ENCODE results near the gene FOXD2.
"Not testable (repeated sequence)": the region's sequence is repeated elsewhere in the genome, so short reads cannot be mapped to it uniquely, and the experiment has no call there.

FOXD2 gene

DNA sequence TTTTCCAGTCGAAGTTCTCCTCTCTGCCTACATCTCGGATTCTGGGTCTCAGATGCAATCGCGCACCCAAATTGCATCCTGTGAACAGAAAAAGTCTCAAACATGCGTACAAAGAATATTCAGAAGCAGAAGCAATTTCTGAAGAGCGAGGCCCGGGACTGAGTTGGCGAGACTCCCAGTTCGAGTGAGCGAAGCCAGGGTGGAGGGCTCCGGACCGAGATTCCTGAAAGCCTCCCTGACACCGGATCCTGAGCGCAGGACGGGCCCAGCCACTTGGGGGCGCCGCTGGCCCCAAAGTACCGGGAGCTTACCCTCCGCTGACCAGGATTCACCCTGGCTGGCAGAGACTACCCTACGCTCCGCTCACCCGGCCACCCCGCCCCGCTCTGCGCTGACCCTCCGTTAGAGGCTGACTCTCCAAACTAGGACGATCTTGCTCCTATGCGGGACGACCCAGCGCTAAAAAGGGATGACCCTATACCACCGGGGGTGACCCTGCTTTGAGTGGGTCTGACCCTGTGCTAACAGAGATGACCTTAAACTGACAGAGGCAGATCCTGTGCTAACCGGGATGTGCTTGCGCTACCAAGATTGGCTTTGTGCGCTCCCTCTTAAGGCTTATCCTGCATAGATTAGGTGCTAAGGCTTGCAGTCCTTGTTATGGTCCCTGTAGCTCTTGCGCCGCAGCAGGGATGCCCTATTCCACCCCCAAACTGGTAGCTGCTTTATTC is 12.1 kb downstream of the FOXD2 start:
- Histone ChIP-seq H2BK15ac (ENCODE audit: low read length) (no peak overlapping the region), H3K4me3 (ENCODE audit: low read length in 2 of 2) (peak overlapping the region in 1 of 2 donors; percentile 3), H3K4me2 (ENCODE audit: insufficient read depth, low read length, poor library complexity, severe bottlenecking) (no peak overlapping the region), H3K4ac (ENCODE audit: low read length) (no peak overlapping the region), H3K4me1 (ENCODE audit: control insufficient read depth in 2 of 2, insufficient read depth in 1 of 2, low read depth in 1 of 2, low read length in 2 of 2) (peaks cover 0 to 6% of the 10 kb centered on the region in 2 donors), H3K36me3 (replicated peaks in 1 of 2; ENCODE audit: control insufficient read depth in 2 of 2, insufficient read depth in 2 of 2, low read length in 2 of 2) (no peaks in the 10 kb centered on the region), H4K8ac (ENCODE audit: low read depth, low read length) (no peak overlapping the region), H4K91ac (ENCODE audit: low read depth, low read length, poor library complexity) (no peak overlapping the region), H3K14ac (ENCODE audit: low read length) (no peak overlapping the region), H3K9me3 (replicated peaks in 1 of 2; ENCODE audit: control insufficient read depth in 2 of 2, insufficient read depth in 1 of 2, low read depth in 1 of 2, low read length in 2 of 2) (peaks cover 0 to 5% of the 10 kb centered on the region in 2 donors), H3K23ac (ENCODE audit: low read depth, low read length, poor library complexity) (no peak overlapping the region), H2AFZ (ENCODE audit: low read length) (no peak overlapping the region), H2BK5ac (ENCODE audit: low read length) (no peak overlapping the region), H3K27ac (replicated peaks; ENCODE audit: low read length) (no peak overlapping the region), H2BK12ac (ENCODE audit: low read length) (no peak overlapping the region), H3K79me1 (ENCODE audit: low read depth, low read length) (no peaks in the 10 kb centered on the region), H3K27me3 (ENCODE audit: control insufficient read depth in 3 of 3, insufficient read depth in 3 of 3, low read depth in 1 of 3, low read length in 3 of 3) (peaks cover 36 to 76% (median 69%) of the 10 kb centered on the region in 3 experiments), H3K9ac (ENCODE audit: low read depth, low read length, poor library complexity) (no peak overlapping the region), H2AK5ac (ENCODE audit: low read depth, low read length) (no peak overlapping the region), H3K18ac (ENCODE audit: low read length) (peak overlapping the region; percentile 42), H2BK120ac (ENCODE audit: low read depth, low read length) (no peak overlapping the region)
- no peak for DNase-seq (ENCODE audit: low spot score)
- no CpG with 5 or more reads among the region's 36 CpGs for WGBS, 2 donors (ENCODE audit: extremely low coverage in 2 of 2, insufficient read length in 2 of 2, insufficient replicate concordance in 1 of 2)

DNA sequence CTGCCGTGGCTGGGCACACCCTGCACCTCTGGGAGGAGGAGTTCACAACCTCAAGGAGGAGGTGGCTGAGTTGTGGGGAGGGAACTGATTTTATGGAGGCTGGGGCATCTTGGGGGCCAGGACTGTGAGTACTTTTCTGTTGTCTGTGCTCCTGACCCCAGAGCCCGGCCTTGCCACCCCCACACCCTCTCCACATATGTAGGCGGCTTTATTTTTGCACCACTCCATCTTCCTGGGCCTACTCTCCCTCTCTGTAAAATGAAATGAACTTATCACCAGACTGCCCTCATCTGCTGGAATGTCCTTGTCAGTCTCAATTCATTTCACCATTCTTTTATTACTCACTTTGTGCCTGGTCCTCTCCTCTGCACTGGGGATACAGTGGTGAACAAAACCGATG is 12.8 kb downstream of the FOXD2 start:
- no peak overlapping the region for H2BK12ac ChIP-seq (ENCODE audit: low read length)
- H3K4ac ChIP-seq (ENCODE audit: low read length): no peak overlapping the region
- no peak overlapping the region for H3K14ac ChIP-seq (ENCODE audit: low read length)
- no peak overlapping the region for H4K91ac ChIP-seq (ENCODE audit: low read depth, low read length, poor library complexity)
- H2BK15ac ChIP-seq (ENCODE audit: low read length): no peak overlapping the region
- no peak overlapping the region for H3K4me3 ChIP-seq (ENCODE audit: low read length in 2 of 2)
- H3K36me3 ChIP-seq (replicated peaks in 1 of 2; ENCODE audit: control insufficient read depth in 2 of 2, insufficient read depth in 2 of 2, low read length in 2 of 2): no peaks in the 10 kb centered on the region
- no peak overlapping the region for H3K23ac ChIP-seq (ENCODE audit: low read depth, low read length, poor library complexity)
- no peak overlapping the region for H2BK5ac ChIP-seq (ENCODE audit: low read length)
- H3K4me1 ChIP-seq (ENCODE audit: control insufficient read depth in 2 of 2, insufficient read depth in 1 of 2, low read depth in 1 of 2, low read length in 2 of 2): peaks cover 0 to 6% of the 10 kb centered on the region in 2 donors
- peaks cover 0 to 5% of the 10 kb centered on the region in 2 donors for H3K9me3 ChIP-seq (replicated peaks in 1 of 2; ENCODE audit: control insufficient read depth in 2 of 2, insufficient read depth in 1 of 2, low read depth in 1 of 2, low read length in 2 of 2)
- H3K27me3 ChIP-seq (ENCODE audit: control insufficient read depth in 3 of 3, insufficient read depth in 3 of 3, low read depth in 1 of 3, low read length in 3 of 3): peaks cover 30 to 70% (median 63%) of the 10 kb centered on the region in 3 experiments
- DNase-seq (ENCODE audit: low spot score): no peak
- peak overlapping the region; percentile 42 for H3K18ac ChIP-seq (ENCODE audit: low read length)
- H3K9ac ChIP-seq (ENCODE audit: low read depth, low read length, poor library complexity): no peak overlapping the region
- no peak overlapping the region for H4K8ac ChIP-seq (ENCODE audit: low read depth, low read length)
- no peak overlapping the region for H2BK120ac ChIP-seq (ENCODE audit: low read depth, low read length)
- H3K27ac ChIP-seq (replicated peaks; ENCODE audit: low read length): no peak overlapping the region
- no peak overlapping the region for H2AFZ ChIP-seq (ENCODE audit: low read length)
- no peak overlapping the region for H2AK5ac ChIP-seq (ENCODE audit: low read depth, low read length)
- H3K79me1 ChIP-seq (ENCODE audit: low read depth, low read length): no peaks in the 10 kb centered on the region
- no CpG with 5 or more reads among the region's 4 CpGs for WGBS, 2 donors (ENCODE audit: extremely low coverage in 2 of 2, insufficient read length in 2 of 2, insufficient replicate concordance in 1 of 2)
- H3K4me2 ChIP-seq (ENCODE audit: insufficient read depth, low read length, poor library complexity, severe bottlenecking): no peak overlapping the region

DNA sequence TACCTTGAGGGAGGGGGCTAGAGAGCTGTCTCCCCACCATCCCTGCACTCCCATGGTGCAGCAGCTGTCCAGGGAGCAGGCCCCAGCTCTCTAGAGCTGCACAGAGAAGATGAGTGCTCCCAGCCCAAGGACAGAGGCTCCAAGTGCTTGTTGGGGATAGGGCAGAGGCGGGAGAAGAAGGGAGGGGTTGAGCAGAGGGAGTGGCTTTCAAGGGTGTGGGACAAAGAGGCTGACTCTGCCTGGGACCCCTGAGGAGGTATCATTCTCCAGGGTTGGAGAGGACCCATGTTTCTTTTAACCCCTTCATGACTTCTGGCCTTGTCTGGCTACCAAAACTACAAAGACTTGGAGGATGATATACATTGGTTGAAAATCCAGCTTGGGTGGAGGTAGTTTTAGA is 14.6 kb downstream of the FOXD2 start:
- WGBS, 2 donors (ENCODE audit: extremely low coverage in 2 of 2, insufficient read length in 2 of 2, insufficient replicate concordance in 1 of 2): no CpG with 5 or more reads among the region's 1 CpG
- Histone ChIP-seq H3K18ac (ENCODE audit: low read length) (no peak overlapping the region), H3K27me3 (ENCODE audit: control insufficient read depth in 3 of 3, insufficient read depth in 3 of 3, low read depth in 1 of 3, low read length in 3 of 3) (peaks cover 15 to 52% (median 45%) of the 10 kb centered on the region in 3 experiments), H3K36me3 (replicated peaks in 1 of 2; ENCODE audit: control insufficient read depth in 2 of 2, insufficient read depth in 2 of 2, low read length in 2 of 2) (no peaks in the 10 kb centered on the region), H2AFZ (ENCODE audit: low read length) (no peak overlapping the region), H3K79me1 (ENCODE audit: low read depth, low read length) (no peaks in the 10 kb centered on the region), H4K8ac (ENCODE audit: low read depth, low read length) (no peak overlapping the region), H2BK120ac (ENCODE audit: low read depth, low read length) (no peak overlapping the region), H3K9ac (ENCODE audit: low read depth, low read length, poor library complexity) (no peak overlapping the region), H3K14ac (ENCODE audit: low read length) (peak overlapping the region; percentile 11), H3K4ac (ENCODE audit: low read length) (no peak overlapping the region), H4K91ac (ENCODE audit: low read depth, low read length, poor library complexity) (no peak overlapping the region), H3K9me3 (replicated peaks in 1 of 2; ENCODE audit: control insufficient read depth in 2 of 2, insufficient read depth in 1 of 2, low read depth in 1 of 2, low read length in 2 of 2) (peaks cover 0 to 3% of the 10 kb centered on the region in 2 donors), H2BK12ac (ENCODE audit: low read length) (no peak overlapping the region), H2BK5ac (ENCODE audit: low read length) (no peak overlapping the region), H3K4me2 (ENCODE audit: insufficient read depth, low read length, poor library complexity, severe bottlenecking) (no peak overlapping the region), H3K4me1 (ENCODE audit: control insufficient read depth in 2 of 2, insufficient read depth in 1 of 2, low read depth in 1 of 2, low read length in 2 of 2) (peaks cover 0 to 6% of the 10 kb centered on the region in 2 donors), H3K4me3 (ENCODE audit: low read length in 2 of 2) (peak overlapping the region in 1 of 2 donors; percentile 61), H2AK5ac (ENCODE audit: low read depth, low read length) (no peak overlapping the region), H3K27ac (replicated peaks; ENCODE audit: low read length) (no peak overlapping the region), H3K23ac (ENCODE audit: low read depth, low read length, poor library complexity) (no peak overlapping the region), H2BK15ac (ENCODE audit: low read length) (no peak overlapping the region)
- no peak for DNase-seq (ENCODE audit: low spot score)

DNA sequence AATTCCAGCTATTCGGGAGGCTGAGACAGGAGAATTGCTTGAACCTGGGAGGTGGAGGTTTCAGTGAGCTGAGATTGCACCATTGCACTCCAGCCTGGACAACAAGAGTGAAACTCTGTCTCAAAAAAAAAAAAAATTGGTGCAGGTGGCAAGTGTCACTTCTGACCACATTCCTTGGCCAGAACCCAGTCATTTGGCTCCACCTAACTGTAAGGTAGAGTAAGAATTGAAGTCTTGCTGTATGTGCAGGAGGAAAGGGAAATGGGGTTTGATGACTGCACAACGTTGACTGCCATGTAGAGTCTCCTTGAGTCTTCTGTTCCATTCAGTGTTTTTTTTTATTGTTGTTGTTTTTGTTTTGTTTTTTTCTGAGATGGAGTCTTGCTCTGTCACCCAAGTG is 16.1 kb downstream of the FOXD2 start:
- H3K4me1 ChIP-seq (ENCODE audit: control insufficient read depth in 2 of 2, insufficient read depth in 1 of 2, low read depth in 1 of 2, low read length in 2 of 2); H2BK120ac ChIP-seq (ENCODE audit: low read depth, low read length); H3K9ac ChIP-seq (ENCODE audit: low read depth, low read length, poor library complexity); H2AK5ac ChIP-seq (ENCODE audit: low read depth, low read length); H4K91ac ChIP-seq (ENCODE audit: low read depth, low read length, poor library complexity); H3K4me3 ChIP-seq (ENCODE audit: low read length in 2 of 2); H3K4ac ChIP-seq (ENCODE audit: low read length); H3K36me3 ChIP-seq (replicated peaks in 1 of 2; ENCODE audit: control insufficient read depth in 2 of 2, insufficient read depth in 2 of 2, low read length in 2 of 2); H2BK5ac ChIP-seq (ENCODE audit: low read length); DNase-seq (ENCODE audit: low spot score); H3K79me1 ChIP-seq (ENCODE audit: low read depth, low read length); H3K23ac ChIP-seq (ENCODE audit: low read depth, low read length, poor library complexity); H2BK15ac ChIP-seq (ENCODE audit: low read length); H4K8ac ChIP-seq (ENCODE audit: low read depth, low read length); H3K9me3 ChIP-seq (replicated peaks in 1 of 2; ENCODE audit: control insufficient read depth in 2 of 2, insufficient read depth in 1 of 2, low read depth in 1 of 2, low read length in 2 of 2); H2AFZ ChIP-seq (ENCODE audit: low read length); H3K14ac ChIP-seq (ENCODE audit: low read length); H3K18ac ChIP-seq (ENCODE audit: low read length); H3K4me2 ChIP-seq (ENCODE audit: insufficient read depth, low read length, poor library complexity, severe bottlenecking); H2BK12ac ChIP-seq (ENCODE audit: low read length); H3K27ac ChIP-seq (replicated peaks; ENCODE audit: low read length): not testable (repeated sequence)
- H3K27me3 ChIP-seq (ENCODE audit: control insufficient read depth in 3 of 3, insufficient read depth in 3 of 3, low read depth in 1 of 3, low read length in 3 of 3): peaks cover 14 to 37% (median 34%) of the 10 kb centered on the region in 3 experiments
- no CpG with 5 or more reads among the region's 2 CpGs for WGBS, 2 donors (ENCODE audit: extremely low coverage in 2 of 2, insufficient read length in 2 of 2, insufficient replicate concordance in 1 of 2)

All from neuronal stem cell (in vitro differentiated cells).